Measurements from ENCODE around the gene DGKG.

The DGKG gene

GRCh38 chr3:186210852-186211500 lies 151.1 kb downstream of the DGKG start:
- no peak for DNase-seq (ENCODE audit: low read depth in 3 of 3)

DNA sequence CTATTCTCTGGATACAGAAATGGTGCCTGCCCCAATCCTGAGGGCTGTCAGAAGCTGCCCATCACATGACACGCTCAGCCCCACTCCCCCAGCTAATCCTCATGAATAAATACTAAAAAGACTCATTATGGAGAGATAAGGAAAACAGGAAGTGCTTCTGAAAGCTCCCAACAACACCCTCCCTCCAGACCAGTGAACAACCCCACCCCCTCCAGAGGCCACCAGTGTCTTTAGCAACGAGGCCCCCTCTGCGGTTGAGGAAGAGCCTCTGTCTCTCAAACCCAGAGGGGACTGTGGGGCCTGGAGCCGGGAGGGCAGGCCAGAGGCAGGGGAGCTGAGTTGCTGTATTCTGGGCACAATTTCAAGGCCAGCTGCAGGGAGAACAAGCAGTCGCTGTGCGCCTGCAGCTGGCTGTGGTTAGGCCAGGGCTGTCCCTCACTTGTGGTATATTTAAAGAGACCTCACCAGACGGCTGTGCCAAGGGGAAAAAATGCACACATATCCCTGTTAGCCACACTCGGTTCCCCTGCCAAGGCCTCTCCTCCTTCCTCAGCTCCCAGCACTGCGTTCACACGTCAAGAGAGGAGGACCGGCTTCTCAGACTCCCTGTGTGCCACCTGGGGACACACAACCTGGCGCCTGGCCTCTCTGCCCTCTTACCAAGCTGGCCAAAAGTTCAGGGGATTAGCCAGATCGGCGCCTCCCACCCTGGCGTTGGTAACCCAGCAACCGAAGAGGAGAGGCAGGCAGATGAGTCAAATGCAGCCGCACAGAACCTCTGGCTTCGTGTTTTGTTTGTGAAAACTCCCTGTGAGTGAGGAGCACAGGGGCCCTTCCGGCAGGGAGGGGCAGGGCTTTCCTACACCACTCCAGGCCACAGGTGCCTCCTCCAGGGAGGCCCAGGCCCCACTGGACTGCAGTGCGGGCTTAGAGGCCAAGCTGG lies 152.0 kb downstream of the DGKG start:
- DNase-seq (ENCODE audit: low read depth in 3 of 3): no peak

GRCh38 chr3:186208296-186208989 lies 153.6 kb downstream of the DGKG start:
- no peak for DNase-seq (ENCODE audit: low read depth in 3 of 3)

DNA sequence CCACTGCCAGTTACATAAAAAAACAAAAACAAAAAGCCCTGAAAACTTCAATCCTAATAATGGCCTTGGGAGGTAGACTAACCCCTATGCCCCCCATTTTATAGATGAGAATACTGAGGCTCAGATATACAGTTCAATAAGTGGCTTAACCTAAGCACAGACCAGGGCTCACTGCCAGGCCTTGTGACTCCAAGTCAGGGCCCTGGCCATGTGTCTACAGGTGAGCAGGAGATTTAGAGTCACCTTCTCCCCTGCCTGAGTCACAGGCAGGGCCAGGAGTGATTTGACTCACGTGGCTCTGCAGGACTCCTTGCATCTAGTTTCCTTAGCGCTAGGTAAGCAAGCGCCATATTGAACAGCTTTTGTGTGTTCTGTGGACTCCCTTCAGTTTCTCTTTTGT lies 154.5 kb downstream of the DGKG start:
- DNase-seq (ENCODE audit: low read depth in 3 of 3): peak in 1 of 3 donors; percentile 3

- no peak for DNase-seq (ENCODE audit: low read depth in 3 of 3)
These were observed 161.3 kb downstream of the DGKG start for GRCh38 chr3:186200726-186201125.

DNA sequence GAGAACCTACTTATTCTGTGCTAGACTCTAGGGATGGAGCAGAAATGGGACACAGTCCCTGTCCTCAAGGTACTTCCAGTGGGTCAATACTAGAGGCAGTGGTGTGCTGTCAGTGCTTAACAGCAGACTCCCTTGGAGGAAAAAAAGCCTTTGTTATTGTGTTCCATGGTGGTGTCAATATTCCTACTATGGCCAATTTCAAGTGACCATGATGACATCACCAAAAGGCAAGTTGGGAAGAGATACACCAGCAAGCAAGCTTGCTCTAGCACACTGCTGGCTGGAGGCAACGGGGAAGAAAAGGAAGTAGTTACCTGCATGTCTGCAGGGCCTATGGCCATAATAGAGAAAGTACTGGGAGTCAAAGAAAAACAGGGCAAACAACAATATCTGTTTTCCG lies 163.6 kb downstream of the DGKG start:
- no peak for DNase-seq (ENCODE audit: low read depth in 3 of 3)

- DNase-seq (ENCODE audit: low read depth in 3 of 3): no peak
These were observed 167.6 kb downstream of the DGKG start for GRCh38 chr3:186194451-186194811.

DNA sequence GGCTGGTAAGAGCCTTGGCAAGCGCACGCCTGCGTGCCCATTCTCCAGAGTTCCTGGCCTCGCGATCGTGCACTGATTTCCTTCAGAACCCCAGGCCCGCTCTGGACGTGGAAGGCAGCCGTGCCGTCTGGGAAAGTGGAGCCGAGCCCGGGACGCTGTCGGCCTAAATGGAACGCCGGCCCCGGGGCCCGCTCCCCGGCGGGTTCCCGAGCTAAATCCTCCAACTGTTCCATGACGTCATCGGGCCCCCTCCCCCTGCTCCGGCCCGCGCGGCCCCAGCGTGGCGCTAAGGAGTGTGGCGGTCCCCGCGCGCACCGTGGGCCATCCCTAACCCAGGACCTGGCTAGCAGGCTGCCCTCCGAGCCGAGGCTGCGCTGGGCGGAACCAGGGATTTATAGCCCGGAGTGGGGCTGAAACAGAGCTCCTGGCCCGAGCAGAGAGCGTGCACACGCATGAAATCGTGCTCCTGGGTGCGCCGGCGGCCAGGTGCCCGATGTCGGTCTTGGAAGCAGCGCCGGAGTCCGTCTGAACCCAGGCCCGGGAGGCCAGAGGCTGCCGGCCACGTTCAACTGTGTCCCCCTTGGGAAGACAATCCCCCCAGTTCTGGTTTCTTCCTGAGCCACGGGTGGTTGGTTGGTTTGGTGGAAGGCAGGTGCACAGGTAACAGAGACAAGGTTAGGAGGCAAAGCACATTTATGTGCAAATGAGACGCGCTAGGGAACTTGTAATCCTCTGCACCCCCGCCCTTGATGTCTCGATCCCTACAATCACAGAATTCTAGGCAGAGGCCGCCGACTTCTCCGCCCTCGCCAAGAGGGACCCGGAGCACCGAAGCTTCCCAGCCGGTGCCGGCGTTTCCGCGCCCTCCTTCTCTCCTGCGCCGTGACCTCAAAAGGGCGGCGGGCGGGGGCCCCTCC lies 168.2 kb downstream of the DGKG start:
- DNase-seq (ENCODE audit: low read depth in 3 of 3): no peak

DNA sequence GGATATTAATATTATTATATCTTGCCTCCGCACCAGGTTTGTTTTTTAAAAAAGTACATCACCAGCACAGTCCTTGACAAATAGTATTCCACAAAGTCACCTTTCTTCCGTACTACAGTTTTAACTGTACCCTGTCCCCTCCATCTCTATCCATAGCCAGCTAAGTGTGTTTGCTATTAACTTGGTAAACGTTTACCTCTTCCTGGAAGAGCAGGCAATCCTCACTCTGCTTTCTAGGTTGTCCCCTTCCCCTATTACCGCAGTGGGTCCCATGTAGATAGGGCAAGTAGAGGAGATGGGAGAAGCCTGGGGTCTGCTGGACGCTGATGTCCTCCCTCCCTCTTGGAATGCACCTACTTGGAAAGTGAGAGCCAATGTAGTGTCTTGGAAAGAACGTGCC lies 169.2 kb downstream of the DGKG start:
- no peak for DNase-seq (ENCODE audit: low read depth in 3 of 3)

DNA sequence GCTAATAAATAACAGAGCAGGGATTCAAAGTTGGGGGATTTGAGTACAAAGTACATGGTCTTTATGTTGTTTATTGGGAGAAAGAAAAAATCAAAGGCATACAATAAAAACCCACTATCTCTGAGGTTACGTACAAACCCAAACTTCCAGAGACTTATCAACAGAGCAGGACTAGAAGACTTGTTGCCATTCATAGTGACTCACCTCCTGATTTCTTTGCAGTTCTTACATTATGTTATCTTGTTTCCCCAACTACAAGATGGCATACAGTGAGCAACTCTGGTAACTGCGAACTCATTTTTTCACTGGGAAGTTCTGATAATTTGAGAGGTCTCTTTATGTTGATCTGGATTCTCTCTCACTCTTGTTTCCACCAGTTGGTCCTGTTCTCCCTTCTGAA lies 172.5 kb downstream of the DGKG start:
- DNase-seq (ENCODE audit: low read depth in 3 of 3): no peak

- no peak for DNase-seq (ENCODE audit: low read depth in 3 of 3)
These were observed 174.4 kb downstream of the DGKG start for GRCh38 chr3:186187401-186188275.

GRCh38 chr3:186185194-186185787 lies 176.7 kb downstream of the DGKG start:
- no peak for DNase-seq (ENCODE audit: low read depth in 3 of 3)

DNA sequence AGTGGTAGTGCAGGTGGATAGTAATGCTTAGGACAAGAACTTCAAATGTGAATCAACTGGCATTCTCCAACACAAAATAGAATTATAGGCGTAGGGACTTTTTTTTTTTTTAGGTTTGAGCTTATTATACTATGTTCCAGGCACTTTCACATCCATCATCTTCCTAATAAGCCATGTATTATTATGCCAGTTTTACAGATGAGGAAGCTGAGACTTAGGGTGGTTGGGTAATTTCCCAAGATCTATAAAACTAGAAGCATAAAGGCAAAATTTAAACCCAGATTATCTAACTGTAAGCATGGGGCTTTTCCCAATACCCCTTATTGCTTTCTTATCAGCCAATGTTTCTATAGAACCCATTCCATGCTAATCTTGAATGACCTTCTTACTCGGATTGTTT lies 178.0 kb downstream of the DGKG start:
- DNase-seq (ENCODE audit: low read depth in 3 of 3): no peak

DNA sequence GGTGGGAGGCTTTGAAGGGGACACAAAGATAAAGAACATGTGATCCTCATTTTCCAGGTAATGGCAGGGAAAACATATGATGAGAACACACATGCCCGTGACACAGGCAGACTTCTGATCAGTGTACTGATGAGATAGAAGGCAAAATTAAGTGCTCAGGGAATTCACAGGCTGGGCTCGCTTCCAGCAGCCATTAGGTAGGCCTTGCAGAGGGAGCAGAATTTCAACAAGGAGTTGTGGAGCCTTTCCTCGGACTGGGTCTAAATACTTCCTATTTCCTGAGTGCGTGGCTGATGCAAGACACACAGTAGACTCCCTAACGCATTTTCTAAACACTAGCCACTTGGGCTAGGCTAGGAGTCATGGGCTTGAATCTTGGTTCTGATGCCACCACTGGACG lies 179.2 kb downstream of the DGKG start:
- DNase-seq (ENCODE audit: low read depth in 3 of 3): no peak

GRCh38 chr3:186181901-186182300 lies 180.1 kb downstream of the DGKG start:
- no peak for DNase-seq (ENCODE audit: low read depth in 3 of 3)

- no peak for DNase-seq (ENCODE audit: low read depth in 3 of 3)
These were observed 181.0 kb downstream of the DGKG start for GRCh38 chr3:186180891-186181481.

- DNase-seq (ENCODE audit: low read depth in 3 of 3): no peak
These were observed 181.9 kb downstream of the DGKG start for GRCh38 chr3:186180151-186180550.

GRCh38 chr3:186178412-186178811 lies 183.6 kb downstream of the DGKG start:
- DNase-seq (ENCODE audit: low read depth in 3 of 3): no peak

- no peak for DNase-seq (ENCODE audit: low read depth in 3 of 3)
These were observed 185.6 kb downstream of the DGKG start for GRCh38 chr3:186176373-186176990.
